Tibial nerve (tissue), 4 donors: ENCODE data around the gene RBBP5. TPM values are rescaled to one million over a fixed set of nuclear protein-coding genes. Genes with fewer than 3 reads are reported as not detected.

Experiments used
- DNase-seq, 2 donors: peaks; one replicate each; pipeline ENCODE4 v3.0.0-alpha.2; 2019; ENCODE audit warnings: low spot score in 2 of 2
- H3K27ac ChIP-seq, 4 donors: fragments of 200-600 bp; sonication (generic) in 3 of 4; one replicate each; pipeline ENCODE4 v1.5.1; 2017 to 2019; ENCODE audit warnings: mild to moderate bottlenecking in 1 of 4
- H3K27me3 ChIP-seq, 2 donors: fragments of 200-600 bp; sonication (generic) in 1 of 2; one replicate each; pipeline versions ENCODE4 v1.5.1 to v1.6.0; 2017 to 2019
- H3K36me3 ChIP-seq, 3 donors: fragments of 200-600 bp; sonication (generic); one replicate each; pipeline ENCODE4 v1.5.1; 2018 to 2019
- H3K4me1 ChIP-seq, 4 donors: fragments of 200-600 bp; sonication (generic) in 3 of 4; one replicate each; pipeline ENCODE4 v1.5.1; 2017 to 2019
- H3K4me3 ChIP-seq, 4 donors: fragments of 200-600 bp; sonication (generic) in 3 of 4; one replicate each; pipeline ENCODE4 v1.5.1; 2017 to 2019; ENCODE audit warnings: mild to moderate bottlenecking in 1 of 4, moderate library complexity in 1 of 4
- H3K9me3 ChIP-seq, 4 donors: fragments of 200-600 bp; sonication (generic) in 3 of 4; one replicate each; pipeline ENCODE4 v1.5.1; 2017 to 2019
- EP300 ChIP-seq, 2 donors: sonication (generic); formaldehyde crosslinking; IDR thresholded peaks; one replicate each; pipeline ENCODE4 v1.6.1; 2017; ENCODE audit warnings: antibody characterized with exemption in 2 of 2, mild to moderate bottlenecking in 1 of 2
- POLR2A ChIP-seq, 2 donors: fragments of 450-650 bp; IDR thresholded peaks; one replicate each; pipeline ENCODE4 v1.6.1; 2017; ENCODE audit warnings: antibody characterized with exemption in 2 of 2, mild to moderate bottlenecking in 2 of 2, moderate library complexity in 2 of 2
- WGBS, 2 donors: methylation state at CpG; one replicate each; pipeline ENCODE4 v1.1.5; 2018; 5-methylcytosine and 5-hydroxymethylcytosine counted together
- total RNA-seq, 4 donors: library from RNA; depleted of rRNA; stranded (reverse); fragments of >200 nt; gene quantifications; one replicate each; pipeline ENCODE4 v1.1.0, GENCODE V29; 2016
- TF ChIP-seq, protein P1 (sequence below), 5 experiments: fragments of 200-600 bp in 3 of 5; fragments of 450-650 bp in 2 of 5; sonication (generic) in 3 of 5; IDR thresholded peaks; one replicate each; pipeline ENCODE4 v1.5.1; 2016 to 2019; ENCODE audit warnings: antibody characterized with exemption in 5 of 5, mild to moderate bottlenecking in 3 of 5, moderate library complexity in 2 of 5

Gene RBBP5
- total RNA-seq, 4 donors from 2014 or later, result 12.5 to 18.4 (median 14.4) TPM

DNA sequence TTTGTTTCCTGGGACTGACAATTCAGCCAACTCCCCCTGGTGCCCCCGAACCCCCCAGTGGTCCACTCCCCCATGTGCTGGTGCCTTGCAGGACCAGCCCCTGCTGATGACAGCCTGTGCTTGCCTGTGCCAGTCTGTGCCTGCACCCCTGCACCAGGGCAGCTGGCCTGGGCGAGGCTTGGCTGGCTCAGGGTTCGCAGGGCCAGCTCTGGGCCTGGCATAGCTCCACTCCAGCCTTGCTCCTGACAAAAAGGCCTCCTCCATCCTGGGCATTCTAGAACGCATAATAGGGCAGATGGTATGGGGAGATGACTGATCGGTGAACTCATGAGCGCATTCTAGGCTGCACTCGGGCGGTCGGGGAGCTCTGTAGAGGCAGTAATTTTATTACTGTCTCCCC lies 73.4 kb downstream of the RBBP5 start:
- H3K4me3 ChIP-seq, result no peak overlapping the region
- no peaks in the 10 kb centered on the region for H3K9me3 ChIP-seq
- no peak for DNase-seq
- H3K4me1 ChIP-seq, result peaks cover 0 to 20% (median 0%) of the 10 kb centered on the region in 4 donors
- peak overlapping the region in 1 of 4 donors; percentile 13 for H3K27ac ChIP-seq
- peaks cover 0 to 39% of the 10 kb centered on the region in 2 donors for H3K27me3 ChIP-seq
- H3K36me3 ChIP-seq, result no peaks in the 10 kb centered on the region
- 69 to 73% methylated on average over 6 to 9 of the region's 9 CpGs for WGBS, 2 donors
- TF ChIP-seq POLR2A (IDR thresholded peaks at IDR 0.05), result no peak

DNA sequence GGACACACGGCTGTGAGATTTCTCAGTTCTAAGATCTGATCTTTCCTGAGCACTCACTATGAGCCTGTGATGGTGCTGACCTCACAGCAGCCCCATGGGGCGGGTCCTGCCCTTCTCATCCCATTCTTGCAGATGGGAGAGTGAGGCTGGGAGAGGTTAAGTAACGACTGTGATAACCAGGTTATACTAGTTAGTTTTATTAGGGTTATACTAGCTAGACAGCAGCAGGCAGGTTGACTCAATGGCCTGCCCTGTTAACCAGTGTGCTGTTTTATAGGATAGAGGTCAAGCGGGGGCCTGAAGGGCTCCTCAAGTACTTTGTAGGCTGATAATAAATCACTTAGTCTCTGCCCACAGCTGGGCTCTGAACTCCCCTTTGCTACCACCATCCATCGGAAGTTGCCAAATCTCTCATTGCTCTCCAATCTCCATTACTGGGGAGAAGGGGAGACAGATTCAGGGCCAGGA lies 74.0 kb downstream of the RBBP5 start:
- H3K4me3 ChIP-seq, result no peak overlapping the region
- peaks cover 0 to 26% (median under 1%) of the 10 kb centered on the region in 4 donors for H3K4me1 ChIP-seq
- TF ChIP-seq EP300 (IDR thresholded peaks at IDR 0.05) (no peak), POLR2A (IDR thresholded peaks at IDR 0.05) (no peak)
- TF ChIP-seq, protein P1, sequence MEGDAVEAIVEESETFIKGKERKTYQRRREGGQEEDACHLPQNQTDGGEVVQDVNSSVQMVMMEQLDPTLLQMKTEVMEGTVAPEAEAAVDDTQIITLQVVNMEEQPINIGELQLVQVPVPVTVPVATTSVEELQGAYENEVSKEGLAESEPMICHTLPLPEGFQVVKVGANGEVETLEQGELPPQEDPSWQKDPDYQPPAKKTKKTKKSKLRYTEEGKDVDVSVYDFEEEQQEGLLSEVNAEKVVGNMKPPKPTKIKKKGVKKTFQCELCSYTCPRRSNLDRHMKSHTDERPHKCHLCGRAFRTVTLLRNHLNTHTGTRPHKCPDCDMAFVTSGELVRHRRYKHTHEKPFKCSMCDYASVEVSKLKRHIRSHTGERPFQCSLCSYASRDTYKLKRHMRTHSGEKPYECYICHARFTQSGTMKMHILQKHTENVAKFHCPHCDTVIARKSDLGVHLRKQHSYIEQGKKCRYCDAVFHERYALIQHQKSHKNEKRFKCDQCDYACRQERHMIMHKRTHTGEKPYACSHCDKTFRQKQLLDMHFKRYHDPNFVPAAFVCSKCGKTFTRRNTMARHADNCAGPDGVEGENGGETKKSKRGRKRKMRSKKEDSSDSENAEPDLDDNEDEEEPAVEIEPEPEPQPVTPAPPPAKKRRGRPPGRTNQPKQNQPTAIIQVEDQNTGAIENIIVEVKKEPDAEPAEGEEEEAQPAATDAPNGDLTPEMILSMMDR (IDR thresholded peaks at IDR 0.05), result no peak
- no peaks in the 10 kb centered on the region for H3K9me3 ChIP-seq
- H3K27me3 ChIP-seq, result peaks cover 0 to 42% of the 10 kb centered on the region in 2 donors
- H3K27ac ChIP-seq, result peak overlapping the region in 1 of 4 donors; percentile 13
- 64 to 74% methylated on average over 5 of the region's 5 CpGs for WGBS, 2 donors
- DNase-seq, result no peak
- no peaks in the 10 kb centered on the region for H3K36me3 ChIP-seq

DNA sequence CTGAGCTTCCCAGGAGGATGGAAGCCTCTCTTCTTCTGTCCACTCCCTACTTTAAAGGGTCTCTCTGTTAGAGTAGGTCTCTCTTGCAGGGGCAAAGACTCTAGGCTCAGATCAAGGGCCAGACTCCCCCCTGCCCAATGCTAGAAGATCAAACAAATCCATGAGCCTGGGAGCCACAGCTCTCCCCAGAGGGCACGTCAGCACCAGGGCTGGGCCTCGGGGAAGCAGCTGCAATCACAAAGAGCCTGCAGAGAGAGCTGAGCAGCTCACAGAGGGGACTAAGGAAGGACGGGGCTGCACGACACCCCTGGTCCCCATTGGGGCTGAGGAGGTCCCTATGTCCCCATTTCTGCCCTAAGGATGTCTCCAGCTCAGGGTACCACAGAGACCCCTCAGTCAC lies 74.9 kb downstream of the RBBP5 start:
- Histone ChIP-seq H3K4me1 (peaks cover 0 to 31% (median 2%) of the 10 kb centered on the region in 4 donors), H3K27ac (peak overlapping the region in 1 of 4 donors; percentile 13), H3K27me3 (peaks cover 0 to 42% of the 10 kb centered on the region in 2 donors), H3K9me3 (no peaks in the 10 kb centered on the region), H3K4me3 (no peak overlapping the region), H3K36me3 (no peaks in the 10 kb centered on the region)
- TF ChIP-seq, protein P1 (IDR thresholded peaks at IDR 0.05), result no peak
- TF ChIP-seq EP300 (IDR thresholded peaks at IDR 0.05), result no peak
- TF ChIP-seq POLR2A (IDR thresholded peaks at IDR 0.05), result no peak
- WGBS, 2 donors, result 31 to 41% methylated on average over 2 to 4 of the region's 4 CpGs
- DNase-seq, result no peak

DNA sequence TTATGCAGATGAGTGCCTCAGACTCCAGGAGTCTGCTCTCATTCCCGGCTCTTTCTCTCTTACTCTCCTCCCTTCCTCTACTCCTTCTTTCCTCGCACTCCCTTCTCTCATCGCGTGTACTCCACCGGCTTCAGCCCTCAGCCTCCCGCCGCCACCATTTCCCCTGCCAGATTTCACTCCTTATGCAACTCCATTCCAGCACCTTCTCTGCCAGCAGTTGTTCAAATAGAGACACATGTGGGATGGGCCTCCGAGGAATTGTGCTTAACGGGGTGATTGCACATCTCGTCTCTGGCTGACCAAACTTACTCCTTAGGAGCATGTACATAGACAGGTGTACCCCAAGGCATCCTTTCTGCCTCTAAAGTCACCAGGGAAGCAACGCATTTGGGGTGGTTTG lies 76.6 kb downstream of the RBBP5 start:
- no peak for TF ChIP-seq POLR2A (IDR thresholded peaks at IDR 0.05)
- TF ChIP-seq EP300 (IDR thresholded peaks at IDR 0.05), result no peak
- TF ChIP-seq, protein P1 (IDR thresholded peaks at IDR 0.05), result no peak
- H3K9me3 ChIP-seq, result no peaks in the 10 kb centered on the region
- peaks cover 0 to 42% of the 10 kb centered on the region in 2 donors for H3K27me3 ChIP-seq
- H3K36me3 ChIP-seq, result no peaks in the 10 kb centered on the region
- H3K27ac ChIP-seq, result no peak overlapping the region
- no peak overlapping the region for H3K4me3 ChIP-seq
- WGBS, 2 donors, result 50 to 52% methylated on average over 11 of the region's 11 CpGs
- peaks cover 0 to 31% (median 2%) of the 10 kb centered on the region in 4 donors for H3K4me1 ChIP-seq
- no peak for DNase-seq

DNA sequence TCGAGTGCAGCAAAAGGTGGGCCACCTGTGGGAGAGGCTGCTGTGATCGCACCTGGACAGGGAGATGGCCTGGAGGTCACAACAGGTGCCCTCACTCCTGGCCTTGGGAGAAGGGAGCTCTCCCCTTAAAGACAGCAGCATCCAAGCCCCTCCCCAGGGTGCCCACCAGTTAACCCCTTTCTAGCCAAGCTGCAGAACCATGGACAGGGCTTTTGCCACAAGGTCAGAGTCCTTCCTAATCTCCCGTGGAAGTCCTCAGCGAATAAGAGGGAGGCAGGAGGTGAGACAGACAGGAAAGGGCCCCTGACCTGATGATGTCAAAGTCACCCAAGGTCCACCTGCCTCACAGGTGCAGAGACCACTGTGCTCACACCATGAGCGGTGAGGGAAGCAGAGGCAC lies 77.0 kb downstream of the RBBP5 start:
- Histone ChIP-seq H3K9me3 (no peaks in the 10 kb centered on the region), H3K27ac (no peak overlapping the region), H3K4me3 (no peak overlapping the region), H3K27me3 (peaks cover 0 to 42% of the 10 kb centered on the region in 2 donors), H3K36me3 (no peaks in the 10 kb centered on the region), H3K4me1 (peaks cover 0 to 31% (median 2%) of the 10 kb centered on the region in 4 donors)
- no peak for DNase-seq
- TF ChIP-seq, protein P1 (IDR thresholded peaks at IDR 0.05), result no peak
- no peak for TF ChIP-seq EP300 (IDR thresholded peaks at IDR 0.05)
- no peak for TF ChIP-seq POLR2A (IDR thresholded peaks at IDR 0.05)
- WGBS, 2 donors, result 32 to 39% methylated on average over 5 of the region's 5 CpGs
